ENCODE measurements around the gene SLIT3.

DNA sequence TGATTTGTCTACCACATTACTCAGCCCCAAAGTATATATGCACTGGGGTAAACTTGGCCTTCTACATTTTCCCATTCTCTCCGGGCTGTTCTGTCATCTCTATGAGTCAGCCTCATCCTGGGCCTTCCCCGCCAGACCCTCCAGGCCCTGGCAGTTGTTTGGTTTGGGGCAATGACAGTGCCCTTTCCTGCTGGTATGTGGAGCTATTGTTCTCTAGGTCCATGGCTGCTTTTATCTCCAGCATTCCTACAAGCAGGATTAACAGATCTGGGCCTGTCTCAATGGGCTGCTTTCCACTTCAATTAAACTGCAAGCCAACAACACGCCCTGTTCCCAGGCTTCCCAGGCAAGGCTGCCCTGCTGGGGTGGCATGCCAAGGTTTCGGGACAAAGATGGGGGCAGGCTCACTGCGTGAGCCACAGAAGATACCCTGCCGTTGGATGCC is 136.4 kb downstream of the SLIT3 start:
- TF ChIP-seq, protein P1, sequence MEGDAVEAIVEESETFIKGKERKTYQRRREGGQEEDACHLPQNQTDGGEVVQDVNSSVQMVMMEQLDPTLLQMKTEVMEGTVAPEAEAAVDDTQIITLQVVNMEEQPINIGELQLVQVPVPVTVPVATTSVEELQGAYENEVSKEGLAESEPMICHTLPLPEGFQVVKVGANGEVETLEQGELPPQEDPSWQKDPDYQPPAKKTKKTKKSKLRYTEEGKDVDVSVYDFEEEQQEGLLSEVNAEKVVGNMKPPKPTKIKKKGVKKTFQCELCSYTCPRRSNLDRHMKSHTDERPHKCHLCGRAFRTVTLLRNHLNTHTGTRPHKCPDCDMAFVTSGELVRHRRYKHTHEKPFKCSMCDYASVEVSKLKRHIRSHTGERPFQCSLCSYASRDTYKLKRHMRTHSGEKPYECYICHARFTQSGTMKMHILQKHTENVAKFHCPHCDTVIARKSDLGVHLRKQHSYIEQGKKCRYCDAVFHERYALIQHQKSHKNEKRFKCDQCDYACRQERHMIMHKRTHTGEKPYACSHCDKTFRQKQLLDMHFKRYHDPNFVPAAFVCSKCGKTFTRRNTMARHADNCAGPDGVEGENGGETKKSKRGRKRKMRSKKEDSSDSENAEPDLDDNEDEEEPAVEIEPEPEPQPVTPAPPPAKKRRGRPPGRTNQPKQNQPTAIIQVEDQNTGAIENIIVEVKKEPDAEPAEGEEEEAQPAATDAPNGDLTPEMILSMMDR (IDR thresholded peaks at IDR 0.05) = no peak
- no peak for TF ChIP-seq POLR2A (IDR thresholded peaks at IDR 0.05)
